ENCODE measurements around the gene TTLL6. TPM values are rescaled to one million over a fixed set of nuclear protein-coding genes. Genes with fewer than 3 reads are reported as not detected.

Gene TTLL6
- total and polyA plus RNA-seq, 2 of the 8 experiments (the other 6 are each of a cell fraction or from before 2014, with no cell fraction given), result 2.6 to 4.3 TPM

GRCh38 chr17:48818361-48818841 lies 1.4 kb upstream of the TTLL6 start:
- Histone ChIP-seq H3K23me2 (ENCODE audit: low read depth, low read length) (peaks cover 3% of the 10 kb centered on the region; the same call in 1 of the 2 replicates), H2BK5ac (ENCODE audit: low read depth, low read length) (peak overlapping the region; percentile 80), H2BK12ac (ENCODE audit: low read depth, low read length) (peak overlapping the region; percentile 89), H2AK5ac (ENCODE audit: low read depth, low read length) (no peak overlapping the region), H4K91ac (replicated peaks; ENCODE audit: insufficient read length, low read length) (peak overlapping the region; percentile 56), H3K79me1 (ENCODE audit: low read depth, low read length) (no peaks in the 10 kb centered on the region), H3K4me1 (replicated peaks in 1 of 4; ENCODE audit: control insufficient read depth in 3 of 4, insufficient read depth in 4 of 4, low read length in 3 of 4) (peaks cover 14 to 18% (median 16%) of the 10 kb centered on the region in 4 experiments), H3K4ac (replicated peaks; ENCODE audit: insufficient read length, low read depth, low read length) (no peak overlapping the region), H3K36me3 (ENCODE audit: control insufficient read depth in 2 of 4, insufficient read depth in 4 of 4, low read length in 3 of 4) (no peaks in the 10 kb centered on the region), H3K14ac (ENCODE audit: insufficient read length) (peak overlapping the region; percentile 38), H3K79me2 (ENCODE audit: control insufficient read depth in 1 of 2, insufficient read depth in 2 of 2, low read length in 2 of 2) (no peaks in the 10 kb centered on the region), H3K4me3 (ENCODE audit: extremely low read depth in 1 of 4, insufficient read depth in 2 of 4, low read depth in 3 of 4, low read length in 4 of 4) (peak overlapping the region in 3 of 4 experiments; percentile 21 to 73 (median 30); a peak in 6 of 8 replicates), H3K23ac (ENCODE audit: insufficient read length) (no peak overlapping the region), H3K27me3 (replicated peaks in 1 of 4; ENCODE audit: control insufficient read depth in 3 of 4, extremely low read depth in 1 of 4, insufficient read depth in 3 of 4, low read length in 3 of 4) (no peaks in the 10 kb centered on the region), H3K4me2 (ENCODE audit: insufficient read depth in 1 of 2, low read depth in 2 of 2, low read length in 2 of 2) (peak overlapping the region; percentile 58 to 61), H2AFZ (ENCODE audit: low read length) (peak overlapping the region; percentile 19; the same call in 1 of the 2 replicates), H3K9ac (replicated peaks in 1 of 4; ENCODE audit: extremely low read depth in 1 of 4, low read depth in 3 of 4, low read length in 3 of 4) (peak overlapping the region in 2 of 4 experiments; percentile 20 to 38; a peak in 2 of 7 replicates), H2BK20ac (ENCODE audit: low read length) (peak overlapping the region; percentile 81; the same call in 1 of the 2 replicates), H2BK15ac (ENCODE audit: low read length) (no peak overlapping the region), H4K5ac (ENCODE audit: insufficient read length, low read depth, low read length) (peak overlapping the region; percentile 69), H3K9me3 (ENCODE audit: insufficient read depth in 2 of 2, low read depth in 1 of 2, low read length in 1 of 2) (no peaks in the 10 kb centered on the region), H2BK120ac (replicated peaks; ENCODE audit: low read depth, low read length) (peak overlapping the region; percentile 25), H3K18ac (ENCODE audit: extremely low read depth, low read length) (peak overlapping the region; percentile 84), H3K56ac (replicated peaks; ENCODE audit: insufficient read length, low read depth, low read length) (no peak overlapping the region), H4K20me1 (replicated peaks in 1 of 2; ENCODE audit: control insufficient read depth in 1 of 2, insufficient read depth in 2 of 2, low read length in 2 of 2) (no peaks in the 10 kb centered on the region), H4K8ac (ENCODE audit: extremely low read depth, insufficient read depth, low read length) (no peak overlapping the region), H3K27ac (ENCODE audit: low read depth, low read length) (peak overlapping the region; percentile 76)
- DNase-seq (ENCODE audit: low read depth in 1 of 2, low spot score in 2 of 2), result peak in 1 of 2 experiments; percentile 78
- 11% methylated on average over 9 of the region's 9 CpGs; no CpG with 5 or more reads in 1 of the 2 experiments for WGBS, 2 experiments (ENCODE audit: extremely low coverage in 1 of 2, insufficient coverage in 1 of 2, insufficient read length in 1 of 2, insufficient replicate concordance in 2 of 2, low coverage in 1 of 2, low lambda C conversion rate in 2 of 2, missing lambda C conversion rate in 1 of 2)
- peak; percentile 89 for FAIRE-seq
- ChIA-PET POLR2A (ENCODE audit: partially characterized antibody) (interaction anchor here (0.6 to 3.1 kb wide), 12 partner anchors 9 to 762 kb away, joined by 3 to 16 read pairs (median 4); partner anchors contain the start of genes ATP5MC1 and CALCOCO2), CTCF (ENCODE audit: partially characterized antibody) (interaction anchor here (1.0 to 88.5 kb wide), 3 partner anchors 14 to 150 kb away, joined by 3 to 2590 read pairs (median 11); partner anchors contain the start of gene ATP5MC1)
- TF ChIP-seq HDAC6 (IDR thresholded peaks at IDR 0.05; ENCODE audit: low read depth, low read length) (no peak), EP300 (IDR thresholded peaks at IDR 0.05; ENCODE audit: borderline replicate concordance in 1 of 2, low read depth in 2 of 2, low read length in 2 of 2) (peak in 1 of 2 experiments; percentile 34; a peak in 1 of 3 replicates), KDM5A (IDR thresholded peaks at IDR 0.05; ENCODE audit: low read length) (no peak), NRF1 (IDR thresholded peaks at IDR 0.05; ENCODE audit: low read depth, low read length) (no peak)
